GM21737 (cell line): ENCODE measurements around the gene PCDHB9.
"Not testable (repeated sequence)": the region's sequence is repeated elsewhere in the genome, so short reads cannot be mapped to it uniquely, and the experiment has no call there.

Source experiments
- ATAC-seq: cut with Tn5 transposase; IDR thresholded peaks from one replicate; pipeline ENCODE4 v1.9.1; 2021; ENCODE audit warnings: mild to moderate bottlenecking, moderate library complexity; ENCODE audit not compliant: unreplicated experiment

The PCDHB9 gene

GRCh38 chr5:141186897-141187512 is at the start of gene PCDHB9:
PCDHB9 (plus strand) TSS chr5:141187161; CDS start chr5:141187319, 158 bp downstream.
- no peak for ATAC-seq

- not testable (repeated sequence) for ATAC-seq
Observed at GRCh38 chr5:141137346-141137745, 49.6 kb upstream of the PCDHB9 start.

GRCh38 chr5:141149812-141150211 is 37.1 kb upstream of the PCDHB9 start, which contains the start of gene PCDHB6:
PCDHB6 (plus strand) TSS chr5:141150057; CDS start chr5:141150258, 201 bp downstream.
- ATAC-seq = no peak

GRCh38 chr5:141150224-141150992 is 36.6 kb upstream of the PCDHB9 start:
- ATAC-seq = no peak

- no peak for ATAC-seq
Observed at GRCh38 chr5:141150993-141151325, 36.0 kb upstream of the PCDHB9 start.

- ATAC-seq = not testable (repeated sequence)
Observed at GRCh38 chr5:141151632-141152031, 35.3 kb upstream of the PCDHB9 start.

- ATAC-seq = not testable (repeated sequence)
Observed at GRCh38 chr5:141152096-141152495, 34.9 kb upstream of the PCDHB9 start.

GRCh38 chr5:141155540-141156374 is 31.2 kb upstream of the PCDHB9 start:
- no peak for ATAC-seq

GRCh38 chr5:141157356-141157755 is 29.6 kb upstream of the PCDHB9 start:
- ATAC-seq = not testable (repeated sequence)

GRCh38 chr5:141157901-141158300 is 29.1 kb upstream of the PCDHB9 start:
- not testable (repeated sequence) for ATAC-seq

- ATAC-seq = no peak
Observed at GRCh38 chr5:141172381-141173204, 14.4 kb upstream of the PCDHB9 start, which contains the start of gene PCDHB7. PCDHB7 (plus strand) TSS chr5:141172644; CDS start chr5:141172836, 192 bp downstream.

- ATAC-seq = not testable (repeated sequence)
Observed at GRCh38 chr5:141174291-141175104, 12.5 kb upstream of the PCDHB9 start.

- no peak for ATAC-seq
Observed at GRCh38 chr5:141175933-141176332, 11.0 kb upstream of the PCDHB9 start.

GRCh38 chr5:141177577-141178191 is 9.3 kb upstream of the PCDHB9 start, which contains the start of gene PCDHB8:
PCDHB8 (plus strand) TSS chr5:141177790; CDS start chr5:141178035, 245 bp downstream.
- ATAC-seq = not testable (repeated sequence)

GRCh38 chr5:141179371-141179770 is 7.6 kb upstream of the PCDHB9 start:
- ATAC-seq = not testable (repeated sequence)

GRCh38 chr5:141179876-141180275 is 7.1 kb upstream of the PCDHB9 start:
- ATAC-seq = not testable (repeated sequence)

- no peak for ATAC-seq
Observed at GRCh38 chr5:141180313-141180712, 6.6 kb upstream of the PCDHB9 start.

GRCh38 chr5:141182248-141182647 is 4.7 kb upstream of the PCDHB9 start, which contains the start of gene PCDHB16:
PCDHB16 (plus strand) TSS chr5:141182387; CDS start chr5:141182560, 173 bp downstream.
- ATAC-seq = no peak
